A549 (cell line): ENCODE results near the gene HOXD10. TPM values are rescaled to one million over a fixed set of nuclear protein-coding genes. Genes with fewer than 3 reads are reported as not detected.

Experiments used
- ATAC-seq, 2 experiments: fragments of 200-7000 bp in 1 of 2; fragments of >200 bp in 1 of 2; cut with Nextera tagmentation in 1 of 2; cut with Tn5 transposase in 1 of 2; 3 replicates each; pipeline versions ENCODE4 v1.8.0 to v1.9.1; 2018 to 2020; ENCODE audit warnings: mild to moderate bottlenecking in 1 of 2, moderate library complexity in 1 of 2
- CTCF ChIA-PET: fragments of 300-600 bp; sonication (Branson Sonifier 250); formaldehyde crosslinking; extraction: SDS; loops from one replicate; lab custom pipeline; 2021; ENCODE audit warnings: antibody characterized with exemption, inconsistent platforms; lab: Yijun Ruan, JAX
- POLR2A ChIA-PET: fragments of 350-600 bp; formaldehyde crosslinking; extraction: SDS; loops from one replicate; lab custom pipeline; 2021; ENCODE audit warnings: antibody characterized with exemption, inconsistent platforms; lab: Yijun Ruan, JAX
- DNase-seq, 2 experiments: peaks; one replicate each; pipeline versions ENCODE4 v3.0.0 to v3.0.0-alpha.2; 2011 to 2016; ENCODE audit warnings: low read depth in 1 of 2, low spot score in 1 of 2
- FAIRE-seq: peaks from 2 replicates; lab custom pipeline; 2011; peaks lifted over from hg19 to GRCh38; lab: Jason Lieb, UNC
- H3K27ac ChIP-seq, 2 experiments: fragments of >200 bp; sonication (Bioruptor Twin); formaldehyde crosslinking; 3 replicates each; pipeline ENCODE4 v1.5.1; 2016 to 2017
- H3K4me1 ChIP-seq: fragments of >200 bp; sonication (Bioruptor Twin); formaldehyde crosslinking; 3 replicates; pipeline ENCODE4 v1.6.1; 2016
- H3K4me2 ChIP-seq: fragments of >200 bp; sonication (Bioruptor Twin); formaldehyde crosslinking; 3 replicates; pipeline ENCODE4 v1.6.1; 2016
- H3K4me3 ChIP-seq: fragments of >200 bp; sonication (Bioruptor Twin); formaldehyde crosslinking; 3 replicates; pipeline ENCODE4 v1.5.1; 2016
- H3K9me3 ChIP-seq: fragments of >200 bp; sonication (Bioruptor Twin); formaldehyde crosslinking; 3 replicates; pipeline ENCODE4 v1.6.1; 2016
- CHD2 ChIP-seq: fragments of 150-350 bp; IDR thresholded peaks from 2 replicates; pipeline ENCODE4 v1.6.1; 2014; ENCODE audit warnings: low read length; ENCODE audit not compliant: partially characterized antibody
- CHD4 ChIP-seq: fragments of 200-600 bp; sonication (generic); IDR thresholded peaks from 2 replicates; pipeline ENCODE4 v1.6.1; 2016; ENCODE audit warnings: antibody characterized with exemption, mild to moderate bottlenecking, borderline replicate concordance
- EHMT2 ChIP-seq: fragments of 200-600 bp; sonication (generic); IDR thresholded peaks from 2 replicates; pipeline ENCODE4 v1.6.1; 2016; ENCODE audit warnings: antibody characterized with exemption, low read depth, mild to moderate bottlenecking, moderate library complexity
- FOSL2 ChIP-seq, 2 experiments: fragments of 450-650 bp in 1 of 2; fragments of >200 bp in 1 of 2; sonication (Bioruptor Twin) in 1 of 2; formaldehyde crosslinking; IDR thresholded peaks; 2 replicates each; pipeline versions ENCODE4 v1.5.0 to v1.6.1; 2016 to 2020; ENCODE audit warnings: mild to moderate bottlenecking in 1 of 2, moderate library complexity in 1 of 2
- FOXS1 ChIP-seq: fragments of 250-450 bp; sonication (Bioruptor Pico); IDR thresholded peaks from 2 replicates; pipeline ENCODE4 v1.5.0; 2020; ENCODE audit warnings: mild to moderate bottlenecking, moderate library complexity
- HOXA7 ChIP-seq: fragments of 250-450 bp; sonication (Bioruptor Pico); IDR thresholded peaks from 2 replicates; pipeline ENCODE4 v1.5.0; 2020; ENCODE audit warnings: mild to moderate bottlenecking, moderate library complexity
- MAFK ChIP-seq: fragments of 450-650 bp; IDR thresholded peaks from 2 replicates; pipeline ENCODE4 v1.6.1; 2014; ENCODE audit not compliant: partially characterized antibody
- MYC ChIP-seq: IDR thresholded peaks from 2 replicates; pipeline ENCODE4 v1.6.1; 2012; ENCODE audit warnings: mild to moderate bottlenecking, inconsistent platforms, low read length, improper control_type of control experiment, borderline replicate concordance
- PHF8 ChIP-seq: fragments of 200-600 bp; sonication (generic); IDR thresholded peaks from 2 replicates; pipeline ENCODE4 v1.6.1; 2016; ENCODE audit warnings: low read depth, mild to moderate bottlenecking, antibody characterized with exemption, moderate library complexity, borderline replicate concordance
- RARB ChIP-seq: fragments of 250-450 bp; sonication (Bioruptor Pico); IDR thresholded peaks from 2 replicates; pipeline ENCODE4 v1.8.0; 2021; ENCODE audit warnings: mild to moderate bottlenecking, moderate library complexity
- TP53 ChIP-seq: fragments of 250-450 bp; sonication (Bioruptor Pico); IDR thresholded peaks from 2 replicates; pipeline ENCODE4 v1.5.0; 2021; ENCODE audit warnings: mild to moderate bottlenecking, moderate library complexity
- ZNF302 ChIP-seq: fragments of 250-450 bp; sonication (Bioruptor Pico); IDR thresholded peaks from 2 replicates; pipeline ENCODE4 v1.9.0; 2021; ENCODE audit warnings: inconsistent platforms, mild to moderate bottlenecking, moderate library complexity
- ZSCAN20 ChIP-seq: fragments of 250-450 bp; sonication (Bioruptor Pico); IDR thresholded peaks from 2 replicates; pipeline ENCODE4 v1.8.0; 2022; ENCODE audit warnings: mild to moderate bottlenecking, moderate library complexity
- WGBS: methylation state at CpG from one replicate; pipeline ENCODE4 v1.1.6; 2017; ENCODE audit errors: missing lambda C conversion rate; 5-methylcytosine and 5-hydroxymethylcytosine counted together
- polyA plus RNA-seq, 4 experiments: library from polyadenylated mRNA; depleted of rRNA in 3 of 4; stranded (reverse); fragments of >200 nt; fragmentation: RNase III in 1 of 4; extraction: RNeasy Plus Mini Kit Qiagen cat#74134 plus additional on column Dnase treatment in 1 of 4; gene quantifications; 2 replicates in 3 of 4; 3 replicates in 1 of 4; pipeline ENCODE4 v1.2.3, GENCODE V29; 2011 to 2017
- TF ChIP-seq, protein P1 (sequence below): fragments of >200 bp; sonication (Bioruptor Twin); formaldehyde crosslinking; IDR thresholded peaks from 3 replicates; pipeline ENCODE4 v1.5.1; 2016
- TF ChIP-seq, protein P2 (sequence below): fragments of 450-650 bp; IDR thresholded peaks from 2 replicates; pipeline ENCODE4 v1.6.1; 2014; ENCODE audit warnings: antibody characterized with exemption
- TF ChIP-seq, protein P3 (sequence below): fragments of 150-350 bp; IDR thresholded peaks from 2 replicates; pipeline ENCODE4 v1.6.1; 2014; ENCODE audit warnings: low read depth, mild to moderate bottlenecking, low read length
- TF ChIP-seq, protein P4 (sequence below): fragments of 200-600 bp; sonication (generic); IDR thresholded peaks from 2 replicates; pipeline ENCODE4 v1.6.1; 2016; ENCODE audit warnings: antibody characterized with exemption, mild to moderate bottlenecking, moderate library complexity

HOXD10 gene
- polyA plus RNA-seq, 2 of the 4 experiments (the other 2 are of a cell fraction) = 4.3 to 4.8 TPM

DNA sequence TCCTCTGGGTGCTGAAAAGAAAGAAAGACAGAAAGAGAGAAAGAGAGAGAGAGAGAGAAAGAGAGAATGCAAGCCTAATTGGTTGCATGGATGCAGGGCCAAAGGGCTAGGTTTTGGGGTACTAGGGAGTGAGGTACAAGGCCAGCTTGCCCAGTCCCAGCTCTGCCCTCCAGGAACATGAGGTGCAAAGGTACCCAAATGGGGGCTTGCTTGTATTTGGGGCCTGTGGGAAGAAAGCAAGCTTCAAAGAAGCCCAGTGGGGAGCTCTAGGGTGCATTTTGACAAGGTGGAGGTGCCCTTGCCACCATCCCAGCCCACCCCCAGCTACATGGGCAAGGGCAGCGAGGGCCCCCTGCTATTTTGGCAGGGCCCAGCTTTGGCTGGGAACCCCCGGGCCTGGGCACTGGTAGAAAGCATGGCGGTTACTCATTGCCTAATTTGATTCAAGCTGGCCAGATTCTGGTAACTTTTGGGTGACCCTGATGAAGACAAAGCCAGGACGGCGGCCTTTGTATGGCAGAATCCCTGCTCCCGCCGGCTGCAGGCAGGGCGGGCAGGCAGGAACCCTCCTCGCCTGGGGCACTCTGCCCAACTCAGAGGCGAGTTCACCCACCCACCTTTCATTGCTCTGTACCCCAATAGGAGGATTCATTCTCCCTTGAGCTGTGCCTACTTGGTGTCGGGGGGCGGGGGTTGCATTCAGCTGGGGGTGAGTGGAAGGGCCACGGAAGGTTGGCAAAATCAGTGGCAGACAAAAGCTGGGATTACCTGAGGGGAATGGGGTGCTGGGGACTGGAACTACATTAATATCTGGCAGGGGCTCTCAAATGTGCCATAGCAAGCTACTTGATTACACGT lies 34.2 kb downstream of the HOXD10 start:
- Histone ChIP-seq H3K4me1 (no peaks in the 10 kb centered on the region), H3K4me3 (no peak overlapping the region), H3K27ac (no peak overlapping the region), H3K9me3 (no peaks in the 10 kb centered on the region), H3K4me2 (no peak overlapping the region)
- 85% methylated on average over 8 of the region's 14 CpGs for WGBS
- ChIA-PET POLR2A (no interaction called here), CTCF (interaction anchor here (1.2 to 2.6 kb wide), 4 partner anchors 11 to 502 kb away, joined by 3 to 22 read pairs (median 6); no protein-coding TSS in a partner anchor)
- no peak; a peak in 1 of 6 replicates for ATAC-seq
- no peak for FAIRE-seq
- no peak for TF ChIP-seq HOXA7 (CRISPR knock-in tag)
- no peak for TF ChIP-seq MAFK
- TF ChIP-seq, protein P1, sequence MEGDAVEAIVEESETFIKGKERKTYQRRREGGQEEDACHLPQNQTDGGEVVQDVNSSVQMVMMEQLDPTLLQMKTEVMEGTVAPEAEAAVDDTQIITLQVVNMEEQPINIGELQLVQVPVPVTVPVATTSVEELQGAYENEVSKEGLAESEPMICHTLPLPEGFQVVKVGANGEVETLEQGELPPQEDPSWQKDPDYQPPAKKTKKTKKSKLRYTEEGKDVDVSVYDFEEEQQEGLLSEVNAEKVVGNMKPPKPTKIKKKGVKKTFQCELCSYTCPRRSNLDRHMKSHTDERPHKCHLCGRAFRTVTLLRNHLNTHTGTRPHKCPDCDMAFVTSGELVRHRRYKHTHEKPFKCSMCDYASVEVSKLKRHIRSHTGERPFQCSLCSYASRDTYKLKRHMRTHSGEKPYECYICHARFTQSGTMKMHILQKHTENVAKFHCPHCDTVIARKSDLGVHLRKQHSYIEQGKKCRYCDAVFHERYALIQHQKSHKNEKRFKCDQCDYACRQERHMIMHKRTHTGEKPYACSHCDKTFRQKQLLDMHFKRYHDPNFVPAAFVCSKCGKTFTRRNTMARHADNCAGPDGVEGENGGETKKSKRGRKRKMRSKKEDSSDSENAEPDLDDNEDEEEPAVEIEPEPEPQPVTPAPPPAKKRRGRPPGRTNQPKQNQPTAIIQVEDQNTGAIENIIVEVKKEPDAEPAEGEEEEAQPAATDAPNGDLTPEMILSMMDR = no peak
- no peak for TF ChIP-seq RARB
- no peak for TF ChIP-seq FOXS1 (CRISPR knock-in tag)
- TF ChIP-seq CHD4 = no peak
- TF ChIP-seq FOSL2 (IDR thresholded peaks at IDR 0.05) = no peak
- no peak for TF ChIP-seq FOSL2 (CRISPR knock-in tag; IDR thresholded peaks at IDR 0.05)
- no peak for TF ChIP-seq TP53 (CRISPR knock-in tag)
- TF ChIP-seq MYC = no peak
- TF ChIP-seq, protein P2, sequence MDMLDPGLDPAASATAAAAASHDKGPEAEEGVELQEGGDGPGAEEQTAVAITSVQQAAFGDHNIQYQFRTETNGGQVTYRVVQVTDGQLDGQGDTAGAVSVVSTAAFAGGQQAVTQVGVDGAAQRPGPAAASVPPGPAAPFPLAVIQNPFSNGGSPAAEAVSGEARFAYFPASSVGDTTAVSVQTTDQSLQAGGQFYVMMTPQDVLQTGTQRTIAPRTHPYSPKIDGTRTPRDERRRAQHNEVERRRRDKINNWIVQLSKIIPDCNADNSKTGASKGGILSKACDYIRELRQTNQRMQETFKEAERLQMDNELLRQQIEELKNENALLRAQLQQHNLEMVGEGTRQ = no peak
- no peak for TF ChIP-seq ZNF302
- TF ChIP-seq ZSCAN20 (CRISPR knock-in tag) = no peak
- TF ChIP-seq, protein P3, sequence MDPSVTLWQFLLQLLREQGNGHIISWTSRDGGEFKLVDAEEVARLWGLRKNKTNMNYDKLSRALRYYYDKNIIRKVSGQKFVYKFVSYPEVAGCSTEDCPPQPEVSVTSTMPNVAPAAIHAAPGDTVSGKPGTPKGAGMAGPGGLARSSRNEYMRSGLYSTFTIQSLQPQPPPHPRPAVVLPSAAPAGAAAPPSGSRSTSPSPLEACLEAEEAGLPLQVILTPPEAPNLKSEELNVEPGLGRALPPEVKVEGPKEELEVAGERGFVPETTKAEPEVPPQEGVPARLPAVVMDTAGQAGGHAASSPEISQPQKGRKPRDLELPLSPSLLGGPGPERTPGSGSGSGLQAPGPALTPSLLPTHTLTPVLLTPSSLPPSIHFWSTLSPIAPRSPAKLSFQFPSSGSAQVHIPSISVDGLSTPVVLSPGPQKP = no peak
- TF ChIP-seq EHMT2 = no peak
- TF ChIP-seq, protein P4, sequence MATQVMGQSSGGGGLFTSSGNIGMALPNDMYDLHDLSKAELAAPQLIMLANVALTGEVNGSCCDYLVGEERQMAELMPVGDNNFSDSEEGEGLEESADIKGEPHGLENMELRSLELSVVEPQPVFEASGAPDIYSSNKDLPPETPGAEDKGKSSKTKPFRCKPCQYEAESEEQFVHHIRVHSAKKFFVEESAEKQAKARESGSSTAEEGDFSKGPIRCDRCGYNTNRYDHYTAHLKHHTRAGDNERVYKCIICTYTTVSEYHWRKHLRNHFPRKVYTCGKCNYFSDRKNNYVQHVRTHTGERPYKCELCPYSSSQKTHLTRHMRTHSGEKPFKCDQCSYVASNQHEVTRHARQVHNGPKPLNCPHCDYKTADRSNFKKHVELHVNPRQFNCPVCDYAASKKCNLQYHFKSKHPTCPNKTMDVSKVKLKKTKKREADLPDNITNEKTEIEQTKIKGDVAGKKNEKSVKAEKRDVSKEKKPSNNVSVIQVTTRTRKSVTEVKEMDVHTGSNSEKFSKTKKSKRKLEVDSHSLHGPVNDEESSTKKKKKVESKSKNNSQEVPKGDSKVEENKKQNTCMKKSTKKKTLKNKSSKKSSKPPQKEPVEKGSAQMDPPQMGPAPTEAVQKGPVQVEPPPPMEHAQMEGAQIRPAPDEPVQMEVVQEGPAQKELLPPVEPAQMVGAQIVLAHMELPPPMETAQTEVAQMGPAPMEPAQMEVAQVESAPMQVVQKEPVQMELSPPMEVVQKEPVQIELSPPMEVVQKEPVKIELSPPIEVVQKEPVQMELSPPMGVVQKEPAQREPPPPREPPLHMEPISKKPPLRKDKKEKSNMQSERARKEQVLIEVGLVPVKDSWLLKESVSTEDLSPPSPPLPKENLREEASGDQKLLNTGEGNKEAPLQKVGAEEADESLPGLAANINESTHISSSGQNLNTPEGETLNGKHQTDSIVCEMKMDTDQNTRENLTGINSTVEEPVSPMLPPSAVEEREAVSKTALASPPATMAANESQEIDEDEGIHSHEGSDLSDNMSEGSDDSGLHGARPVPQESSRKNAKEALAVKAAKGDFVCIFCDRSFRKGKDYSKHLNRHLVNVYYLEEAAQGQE = no peak
- TF ChIP-seq PHF8 = no peak
- TF ChIP-seq CHD2 = no peak
- no peak for DNase-seq
